ENCODE data around the gene TNFRSF21. TPM values are rescaled to one million over a fixed set of nuclear protein-coding genes. Genes with fewer than 3 reads are reported as not detected.

Gene TNFRSF21
- total and polyA plus RNA-seq, 2 of the 8 experiments (the other 6 are each of a cell fraction or from before 2014, with no cell fraction given): 16.4 to 52.7 TPM

- peaks cover 4 to 31% of the 10 kb centered on the region in 2 experiments; a peak in 3 of 4 replicates for H3K79me2 ChIP-seq (ENCODE audit: control insufficient read depth in 1 of 2, insufficient read depth in 2 of 2, low read length in 2 of 2)
- H2BK5ac ChIP-seq (ENCODE audit: low read depth, low read length): no peak overlapping the region
- no peak overlapping the region for H3K4me3 ChIP-seq (ENCODE audit: extremely low read depth in 1 of 4, insufficient read depth in 2 of 4, low read depth in 3 of 4, low read length in 4 of 4)
- H2BK20ac ChIP-seq (ENCODE audit: low read length): no peak overlapping the region
- no peak overlapping the region for H4K91ac ChIP-seq (replicated peaks; ENCODE audit: insufficient read length, low read length)
- H4K20me1 ChIP-seq (replicated peaks in 1 of 2; ENCODE audit: control insufficient read depth in 1 of 2, insufficient read depth in 2 of 2, low read length in 2 of 2): no peaks in the 10 kb centered on the region
- H3K27ac ChIP-seq (ENCODE audit: low read depth, low read length): no peak overlapping the region
- no peaks in the 10 kb centered on the region for H3K9me3 ChIP-seq (ENCODE audit: insufficient read depth in 2 of 2, low read depth in 1 of 2, low read length in 1 of 2)
- no peak overlapping the region for H2BK12ac ChIP-seq (ENCODE audit: low read depth, low read length)
- no peak overlapping the region for H2AK5ac ChIP-seq (ENCODE audit: low read depth, low read length)
- H3K36me3 ChIP-seq (ENCODE audit: control insufficient read depth in 2 of 4, insufficient read depth in 4 of 4, low read length in 3 of 4): peaks cover 0 to 8% (median 0%) of the 10 kb centered on the region in 4 experiments; a peak in 3 of 8 replicates
- H3K18ac ChIP-seq (ENCODE audit: extremely low read depth, low read length): no peak overlapping the region
- no peak overlapping the region for H2BK15ac ChIP-seq (ENCODE audit: low read length)
- H2BK120ac ChIP-seq (replicated peaks; ENCODE audit: low read depth, low read length): no peak overlapping the region
- ChIA-PET POLR2A (ENCODE audit: partially characterized antibody) (no interaction called here), CTCF (ENCODE audit: partially characterized antibody) (interaction anchor here (0.7 to 1.9 kb wide), 3 partner anchors 12 to 167 kb away, joined by 3 to 5 read pairs (median 4); no protein-coding TSS in a partner anchor)
- DNase-seq (ENCODE audit: low read depth in 1 of 2, low spot score in 2 of 2): no peak
- no peaks in the 10 kb centered on the region for H3K23me2 ChIP-seq (ENCODE audit: low read depth, low read length)
- H3K4me2 ChIP-seq (ENCODE audit: insufficient read depth in 1 of 2, low read depth in 2 of 2, low read length in 2 of 2): no peak overlapping the region
- H3K4ac ChIP-seq (replicated peaks; ENCODE audit: insufficient read length, low read depth, low read length): no peak overlapping the region
- no peak overlapping the region for H4K5ac ChIP-seq (ENCODE audit: insufficient read length, low read depth, low read length)
- no peak overlapping the region for H3K14ac ChIP-seq (ENCODE audit: insufficient read length)
- no peak for FAIRE-seq
- H3K23ac ChIP-seq (ENCODE audit: insufficient read length): no peak overlapping the region
- 84% methylated on average over 2 of the region's 2 CpGs; no CpG with 5 or more reads in 1 of the 2 experiments for WGBS, 2 experiments (ENCODE audit: extremely low coverage in 1 of 2, insufficient coverage in 1 of 2, insufficient read length in 1 of 2, insufficient replicate concordance in 2 of 2, low coverage in 1 of 2, low lambda C conversion rate in 2 of 2, missing lambda C conversion rate in 1 of 2)
- no peak overlapping the region for H3K9ac ChIP-seq (replicated peaks in 1 of 4; ENCODE audit: extremely low read depth in 1 of 4, low read depth in 3 of 4, low read length in 3 of 4)
- peaks cover 0 to 7% (median 3%) of the 10 kb centered on the region in 4 experiments; a peak in 2 of 7 replicates for H3K4me1 ChIP-seq (replicated peaks in 1 of 4; ENCODE audit: control insufficient read depth in 3 of 4, insufficient read depth in 4 of 4, low read length in 3 of 4)
- no peak overlapping the region for H2AFZ ChIP-seq (ENCODE audit: low read length)
- H4K8ac ChIP-seq (ENCODE audit: extremely low read depth, insufficient read depth, low read length): no peak overlapping the region
- H3K79me1 ChIP-seq (ENCODE audit: low read depth, low read length): no peaks in the 10 kb centered on the region; the same call in 1 of the 2 replicates
- H3K56ac ChIP-seq (replicated peaks; ENCODE audit: insufficient read length, low read depth, low read length): no peak overlapping the region
- no peaks in the 10 kb centered on the region for H3K27me3 ChIP-seq (replicated peaks in 1 of 4; ENCODE audit: control insufficient read depth in 3 of 4, extremely low read depth in 1 of 4, insufficient read depth in 3 of 4, low read length in 3 of 4)
- TF ChIP-seq SP4 (IDR thresholded peaks at IDR 0.05; ENCODE audit: low read length) (no peak), RBBP5 (IDR thresholded peaks at IDR 0.05; ENCODE audit: borderline replicate concordance, low read depth, low read length) (no peak), KDM4A (IDR thresholded peaks at IDR 0.05; ENCODE audit: low read depth, low read length, severe bottlenecking) (no peak), SP2 (IDR thresholded peaks at IDR 0.05; ENCODE audit: low read length) (no peak)
Observed at GRCh38 chr6:47245745-47246371, 63.8 kb downstream of the TNFRSF21 start.
